Transverse colon (tissue), 3 donors: ENCODE results near the gene PDE4DIP.
"Not testable (repeated sequence)": the region's sequence is repeated elsewhere in the genome, so short reads cannot be mapped to it uniquely, and the experiment has no call there.

Experiments used
- EP300 ChIP-seq: sonication (generic); formaldehyde crosslinking; IDR thresholded peaks from one replicate; pipeline ENCODE4 v1.6.1; 2017; ENCODE audit warnings: antibody characterized with exemption, low read depth
- POLR2A ChIP-seq: fragments of 450-650 bp; IDR thresholded peaks from one replicate; pipeline ENCODE4 v1.6.1; 2016; ENCODE audit warnings: antibody characterized with exemption, mild to moderate bottlenecking, moderate library complexity
- TF ChIP-seq, protein P1 (sequence below), 5 experiments: fragments of 200-600 bp in 3 of 5; fragments of 450-650 bp in 2 of 5; sonication (generic) in 3 of 5; IDR thresholded peaks; 1 replicate in 2 of 5; 2 replicates in 3 of 5; pipeline ENCODE4 v1.5.1; 2016 to 2017; ENCODE audit warnings: antibody characterized with exemption in 5 of 5, inconsistent platforms in 3 of 5, mild to moderate bottlenecking in 2 of 5, moderate library complexity in 1 of 5

DNA sequence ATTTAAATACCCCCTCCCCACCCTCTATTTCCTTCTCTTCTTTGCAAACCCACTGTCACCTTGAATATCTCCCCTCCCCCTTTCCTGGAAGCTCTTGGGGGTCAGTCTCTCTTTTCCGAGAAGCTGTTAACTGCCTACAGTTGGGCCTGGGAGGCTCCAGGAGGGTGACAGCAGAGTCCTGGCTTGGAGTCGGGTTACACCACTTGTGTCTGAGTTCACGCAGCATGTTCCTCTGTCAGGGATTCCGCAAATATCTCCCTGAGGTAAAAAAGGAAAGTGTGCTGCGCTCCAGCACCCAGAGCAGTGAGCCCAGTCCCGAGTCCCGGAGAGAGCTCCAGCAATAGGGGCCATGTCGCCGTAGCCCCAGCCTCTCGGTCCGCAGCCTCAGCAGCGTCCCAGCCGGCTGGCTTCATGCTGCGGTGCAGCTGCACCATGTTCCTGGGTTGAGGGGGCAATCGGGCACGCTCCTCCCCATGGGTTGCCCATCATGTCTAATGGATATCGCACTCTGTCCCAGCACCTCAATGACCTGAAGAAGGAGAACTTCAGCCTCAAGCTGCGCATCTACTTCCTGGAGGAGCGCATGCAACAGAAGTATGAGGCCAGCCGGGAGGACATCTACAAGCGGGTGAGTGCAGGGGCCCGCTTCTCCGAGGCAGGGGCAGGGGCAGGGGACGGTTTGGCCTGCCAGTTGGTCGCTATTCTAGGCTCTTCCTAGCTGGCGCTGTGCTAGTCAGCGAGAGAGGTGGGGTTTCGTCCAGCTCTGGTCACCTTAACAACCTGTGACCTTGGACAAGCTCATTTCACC lies 45.2 kb downstream of the PDE4DIP start:
- TF ChIP-seq, protein P1, sequence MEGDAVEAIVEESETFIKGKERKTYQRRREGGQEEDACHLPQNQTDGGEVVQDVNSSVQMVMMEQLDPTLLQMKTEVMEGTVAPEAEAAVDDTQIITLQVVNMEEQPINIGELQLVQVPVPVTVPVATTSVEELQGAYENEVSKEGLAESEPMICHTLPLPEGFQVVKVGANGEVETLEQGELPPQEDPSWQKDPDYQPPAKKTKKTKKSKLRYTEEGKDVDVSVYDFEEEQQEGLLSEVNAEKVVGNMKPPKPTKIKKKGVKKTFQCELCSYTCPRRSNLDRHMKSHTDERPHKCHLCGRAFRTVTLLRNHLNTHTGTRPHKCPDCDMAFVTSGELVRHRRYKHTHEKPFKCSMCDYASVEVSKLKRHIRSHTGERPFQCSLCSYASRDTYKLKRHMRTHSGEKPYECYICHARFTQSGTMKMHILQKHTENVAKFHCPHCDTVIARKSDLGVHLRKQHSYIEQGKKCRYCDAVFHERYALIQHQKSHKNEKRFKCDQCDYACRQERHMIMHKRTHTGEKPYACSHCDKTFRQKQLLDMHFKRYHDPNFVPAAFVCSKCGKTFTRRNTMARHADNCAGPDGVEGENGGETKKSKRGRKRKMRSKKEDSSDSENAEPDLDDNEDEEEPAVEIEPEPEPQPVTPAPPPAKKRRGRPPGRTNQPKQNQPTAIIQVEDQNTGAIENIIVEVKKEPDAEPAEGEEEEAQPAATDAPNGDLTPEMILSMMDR (IDR thresholded peaks at IDR 0.05) = not testable (repeated sequence)
- TF ChIP-seq POLR2A, EP300: not testable (repeated sequence)
